ENCODE data around the gene PCBP3.

GRCh38 chr21:45949928-45950739 lies 306.6 kb downstream of the PCBP3 start:
- TF ChIP-seq EZH2 (IDR thresholded peaks at IDR 0.05) (no peak), CTCF (IDR thresholded peaks at IDR 0.05) (no peak)
